ENCODE measurements around the gene PRPF40B.

DNA sequence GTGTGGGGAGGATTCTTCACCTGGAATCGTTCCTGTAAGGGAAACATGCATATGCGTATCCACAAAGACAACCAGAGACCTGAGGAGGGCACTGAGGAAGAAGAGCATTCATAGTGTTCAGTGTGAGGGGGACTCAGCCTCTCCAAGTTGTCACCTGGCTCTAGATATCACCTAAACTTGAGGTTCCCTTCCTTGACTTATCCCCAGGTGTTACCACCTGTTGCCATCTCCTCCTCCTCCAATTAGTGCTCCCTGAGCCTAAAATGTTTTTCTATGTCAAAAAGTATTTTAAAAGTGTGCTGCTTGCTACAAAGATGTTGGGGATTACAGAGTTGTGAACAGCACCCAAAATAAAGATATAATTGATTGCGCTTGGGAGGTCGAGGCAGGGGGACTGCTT is 42.8 kb downstream of the PRPF40B start:
- TF ChIP-seq POLR2AphosphoS5 (IDR thresholded peaks at IDR 0.05) (no peak), POLR2A (IDR thresholded peaks at IDR 0.05) (no peak)
- TF ChIP-seq, protein P1, sequence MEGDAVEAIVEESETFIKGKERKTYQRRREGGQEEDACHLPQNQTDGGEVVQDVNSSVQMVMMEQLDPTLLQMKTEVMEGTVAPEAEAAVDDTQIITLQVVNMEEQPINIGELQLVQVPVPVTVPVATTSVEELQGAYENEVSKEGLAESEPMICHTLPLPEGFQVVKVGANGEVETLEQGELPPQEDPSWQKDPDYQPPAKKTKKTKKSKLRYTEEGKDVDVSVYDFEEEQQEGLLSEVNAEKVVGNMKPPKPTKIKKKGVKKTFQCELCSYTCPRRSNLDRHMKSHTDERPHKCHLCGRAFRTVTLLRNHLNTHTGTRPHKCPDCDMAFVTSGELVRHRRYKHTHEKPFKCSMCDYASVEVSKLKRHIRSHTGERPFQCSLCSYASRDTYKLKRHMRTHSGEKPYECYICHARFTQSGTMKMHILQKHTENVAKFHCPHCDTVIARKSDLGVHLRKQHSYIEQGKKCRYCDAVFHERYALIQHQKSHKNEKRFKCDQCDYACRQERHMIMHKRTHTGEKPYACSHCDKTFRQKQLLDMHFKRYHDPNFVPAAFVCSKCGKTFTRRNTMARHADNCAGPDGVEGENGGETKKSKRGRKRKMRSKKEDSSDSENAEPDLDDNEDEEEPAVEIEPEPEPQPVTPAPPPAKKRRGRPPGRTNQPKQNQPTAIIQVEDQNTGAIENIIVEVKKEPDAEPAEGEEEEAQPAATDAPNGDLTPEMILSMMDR (IDR thresholded peaks at IDR 0.05): no peak
